Measurements from ENCODE around the gene SLC30A4. TPM values are rescaled to one million over a fixed set of nuclear protein-coding genes. Genes with fewer than 3 reads are reported as not detected.
A peak's percentile ranks its signal among the peaks of the same experiment; 100 is the strongest.

SLC30A4 gene
- total and polyA plus RNA-seq, 2 experiments from 2014 or later, result 6.4 to 6.5 TPM

DNA sequence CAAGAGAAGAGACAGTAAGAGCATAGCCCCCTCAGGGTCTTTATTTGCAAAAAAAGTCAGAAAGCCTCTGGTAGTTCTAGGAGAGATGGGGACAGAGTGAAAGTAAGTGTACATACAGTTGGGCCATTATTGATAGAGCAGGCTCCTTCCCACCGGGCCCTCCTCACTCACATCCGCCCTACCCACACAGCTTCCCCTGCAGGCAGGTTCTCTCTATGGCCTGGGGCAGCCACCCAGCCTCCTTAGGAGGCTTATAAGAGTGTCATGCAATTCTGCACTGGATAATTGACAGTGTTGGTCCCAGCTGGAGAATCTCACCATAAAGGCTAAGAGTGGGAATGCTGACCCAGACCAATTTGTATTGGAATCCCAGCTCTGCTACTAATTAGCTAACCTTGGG is 49.5 kb downstream of the SLC30A4 start:
- no peak for DNase-seq
- no peak for TF ChIP-seq EZH2 (IDR thresholded peaks at IDR 0.05; ENCODE audit: insufficient read depth, poor library complexity, severe bottlenecking)
- TF ChIP-seq EZH2phosphoT487 (IDR thresholded peaks at IDR 0.05; ENCODE audit: insufficient read depth, low read depth), result no peak
- Histone ChIP-seq H3K4me3 (no peak overlapping the region), H3K27ac (no peak overlapping the region), H3K27me3 (replicated peaks; ENCODE audit: insufficient read depth) (no peaks in the 10 kb centered on the region), H3K4me1 (ENCODE audit: insufficient read depth) (no peaks in the 10 kb centered on the region), H3K9me2 (ENCODE audit: insufficient read depth) (no peaks in the 10 kb centered on the region), H4K20me1 (ENCODE audit: insufficient read depth) (no peaks in the 10 kb centered on the region), H3K79me2 (ENCODE audit: insufficient read depth) (no peaks in the 10 kb centered on the region), H3K4me2 (ENCODE audit: unreplicated experiment) (no peak overlapping the region), H3K36me3 (ENCODE audit: low read depth) (no peaks in the 10 kb centered on the region), H3K9me3 (ENCODE audit: low read depth) (no peaks in the 10 kb centered on the region), H3K9ac (no peak overlapping the region), H3F3A (ENCODE audit: insufficient read depth) (no peaks in the 10 kb centered on the region), H2AFZ (no peak overlapping the region)
- 50 to 55% methylated on average over 2 of the region's 2 CpGs for WGBS, 2 experiments (ENCODE audit: low coverage in 1 of 2, low lambda C conversion rate in 2 of 2, missing lambda C conversion rate in 2 of 2)
- in situ Hi-C loops (cut with MboI), result no loop called here

DNA sequence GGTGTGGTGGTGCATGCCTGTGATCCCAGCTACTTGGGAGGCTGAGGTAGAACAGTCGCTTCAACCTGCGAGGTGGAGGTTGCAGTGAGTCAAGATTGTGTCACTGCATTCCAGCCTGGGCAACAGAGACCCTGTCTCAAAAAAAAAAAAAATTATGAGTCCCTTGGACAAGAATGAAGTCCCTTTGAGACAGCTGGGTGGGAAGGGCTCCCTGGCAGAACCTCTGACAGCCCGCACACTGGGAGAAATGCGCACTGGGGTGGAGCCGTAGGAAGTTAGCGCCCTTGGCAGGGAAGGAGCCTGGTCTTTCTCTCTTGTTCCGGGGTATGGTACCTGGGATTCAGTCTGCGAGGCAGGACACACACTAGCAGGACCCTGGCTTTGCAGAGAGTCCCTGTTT is 51.4 kb downstream of the SLC30A4 start:
- H3K36me3 ChIP-seq (ENCODE audit: low read depth), result no peaks in the 10 kb centered on the region
- H3K79me2 ChIP-seq (ENCODE audit: insufficient read depth), result no peaks in the 10 kb centered on the region
- in situ Hi-C loops (cut with MboI), result no loop called here
- H3K9me2 ChIP-seq (ENCODE audit: insufficient read depth), result no peaks in the 10 kb centered on the region
- no peaks in the 10 kb centered on the region for H3F3A ChIP-seq (ENCODE audit: insufficient read depth)
- no peak overlapping the region for H3K9ac ChIP-seq
- no peak overlapping the region for H3K27ac ChIP-seq
- no peak overlapping the region for H3K4me3 ChIP-seq
- DNase-seq, result no peak
- H3K9me3 ChIP-seq (ENCODE audit: low read depth), result no peaks in the 10 kb centered on the region
- TF ChIP-seq EZH2phosphoT487 (IDR thresholded peaks at IDR 0.05; ENCODE audit: insufficient read depth, low read depth) (no peak), EZH2 (IDR thresholded peaks at IDR 0.05; ENCODE audit: insufficient read depth, poor library complexity, severe bottlenecking) (no peak)
- no peaks in the 10 kb centered on the region for H3K4me1 ChIP-seq (ENCODE audit: insufficient read depth)
- no peaks in the 10 kb centered on the region for H3K27me3 ChIP-seq (replicated peaks; ENCODE audit: insufficient read depth)
- no peak overlapping the region for H3K4me2 ChIP-seq (ENCODE audit: unreplicated experiment)
- WGBS, 2 experiments (ENCODE audit: low coverage in 1 of 2, low lambda C conversion rate in 2 of 2, missing lambda C conversion rate in 2 of 2), result 56 to 59% methylated on average over 8 of the region's 8 CpGs
- no peak overlapping the region for H2AFZ ChIP-seq
- no peaks in the 10 kb centered on the region for H4K20me1 ChIP-seq (ENCODE audit: insufficient read depth)

GRCh38 chr15:45469441-45469840 is 53.1 kb downstream of the SLC30A4 start:
- in situ Hi-C loops (cut with MboI), result no loop called here

DNA sequence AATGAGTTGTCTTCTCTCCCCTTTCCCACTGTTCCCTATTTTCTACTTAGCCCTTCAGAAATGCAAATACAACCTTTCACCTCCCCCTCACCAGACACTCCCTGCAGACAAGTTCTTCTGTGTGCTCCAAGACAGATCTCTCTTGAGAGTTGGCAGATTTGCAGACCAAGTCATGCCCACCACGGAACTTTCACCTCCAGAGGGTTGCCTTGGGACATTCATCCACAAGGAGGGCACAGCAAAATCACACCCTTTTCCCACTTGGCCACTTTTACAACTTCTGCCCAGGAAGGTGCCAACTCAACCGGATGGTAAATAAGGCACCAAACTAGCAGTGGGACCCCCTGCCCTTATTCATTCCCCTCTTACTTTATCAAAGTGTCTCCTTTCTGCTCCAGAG is 53.5 kb downstream of the SLC30A4 start:
- no peaks in the 10 kb centered on the region for H4K20me1 ChIP-seq (ENCODE audit: insufficient read depth)
- WGBS, 2 experiments (ENCODE audit: low coverage in 1 of 2, low lambda C conversion rate in 2 of 2, missing lambda C conversion rate in 2 of 2), result 13 to 31% methylated on average over 2 of the region's 2 CpGs
- no peak overlapping the region for H3K4me3 ChIP-seq
- H3K79me2 ChIP-seq (ENCODE audit: insufficient read depth), result no peaks in the 10 kb centered on the region
- no peak overlapping the region for H3K27ac ChIP-seq
- H2AFZ ChIP-seq, result no peak overlapping the region
- H3K9ac ChIP-seq, result no peak overlapping the region
- H3K27me3 ChIP-seq (replicated peaks; ENCODE audit: insufficient read depth), result no peaks in the 10 kb centered on the region
- no peak for DNase-seq
- no peaks in the 10 kb centered on the region for H3K36me3 ChIP-seq (ENCODE audit: low read depth)
- no peaks in the 10 kb centered on the region for H3K9me2 ChIP-seq (ENCODE audit: insufficient read depth)
- no peaks in the 10 kb centered on the region for H3K9me3 ChIP-seq (ENCODE audit: low read depth)
- in situ Hi-C loops (cut with MboI), result no loop called here
- no peaks in the 10 kb centered on the region for H3K4me1 ChIP-seq (ENCODE audit: insufficient read depth)
- TF ChIP-seq EZH2phosphoT487 (IDR thresholded peaks at IDR 0.05; ENCODE audit: insufficient read depth, low read depth), result no peak
- TF ChIP-seq EZH2 (IDR thresholded peaks at IDR 0.05; ENCODE audit: insufficient read depth, poor library complexity, severe bottlenecking), result no peak
- H3K4me2 ChIP-seq (ENCODE audit: unreplicated experiment), result no peak overlapping the region
- no peaks in the 10 kb centered on the region for H3F3A ChIP-seq (ENCODE audit: insufficient read depth)

More at GRCh38 chr15:45469441-45469840, 53.1 kb downstream of the SLC30A4 start:
- Histone ChIP-seq H3K4me2 (ENCODE audit: unreplicated experiment) (no peak overlapping the region), H3K4me3 (no peak overlapping the region), H3K27me3 (replicated peaks; ENCODE audit: insufficient read depth) (no peaks in the 10 kb centered on the region), H3K27ac (no peak overlapping the region), H3K9me2 (ENCODE audit: insufficient read depth) (no peaks in the 10 kb centered on the region), H4K20me1 (ENCODE audit: insufficient read depth) (no peaks in the 10 kb centered on the region), H3K4me1 (ENCODE audit: insufficient read depth) (no peaks in the 10 kb centered on the region), H3K9ac (no peak overlapping the region), H3F3A (ENCODE audit: insufficient read depth) (no peaks in the 10 kb centered on the region), H3K9me3 (ENCODE audit: low read depth) (no peaks in the 10 kb centered on the region), H2AFZ (no peak overlapping the region), H3K36me3 (ENCODE audit: low read depth) (no peaks in the 10 kb centered on the region), H3K79me2 (ENCODE audit: insufficient read depth) (no peaks in the 10 kb centered on the region)
- no peak for DNase-seq
- 61 to 63% methylated on average over 7 of the region's 7 CpGs for WGBS, 2 experiments (ENCODE audit: low coverage in 1 of 2, low lambda C conversion rate in 2 of 2, missing lambda C conversion rate in 2 of 2)
- TF ChIP-seq EZH2 (IDR thresholded peaks at IDR 0.05; ENCODE audit: insufficient read depth, poor library complexity, severe bottlenecking) (no peak), EZH2phosphoT487 (IDR thresholded peaks at IDR 0.05; ENCODE audit: insufficient read depth, low read depth) (no peak)

DNA sequence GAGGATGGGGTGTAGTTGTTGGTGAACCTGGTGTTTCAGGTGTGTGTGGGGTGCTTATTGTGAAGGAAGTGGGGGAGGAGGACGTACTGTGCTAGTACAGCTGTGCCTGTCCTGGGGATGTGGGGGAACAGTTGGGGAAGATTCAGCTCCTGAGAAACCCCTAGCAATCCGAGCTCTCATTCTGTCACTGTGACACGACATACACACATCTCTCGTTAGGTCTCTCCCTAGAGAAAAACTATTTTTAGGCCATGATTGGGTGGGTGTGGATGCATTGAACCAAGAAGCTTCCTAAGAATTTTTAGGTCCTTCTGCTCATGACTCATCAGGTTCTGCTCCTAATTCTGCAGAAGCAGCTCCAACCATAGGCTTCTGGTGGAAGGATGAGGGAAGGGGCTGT is 54.3 kb downstream of the SLC30A4 start:
- in situ Hi-C loops (cut with MboI), result no loop called here
- 49 to 59% methylated on average over 4 of the region's 4 CpGs for WGBS, 2 experiments (ENCODE audit: low coverage in 1 of 2, low lambda C conversion rate in 2 of 2, missing lambda C conversion rate in 2 of 2)
- no peak overlapping the region for H2AFZ ChIP-seq
- H3K79me2 ChIP-seq (ENCODE audit: insufficient read depth), result no peaks in the 10 kb centered on the region
- no peaks in the 10 kb centered on the region for H3K36me3 ChIP-seq (ENCODE audit: low read depth)
- H3K9ac ChIP-seq, result no peak overlapping the region
- peak; percentile 10 for DNase-seq
- H3K9me3 ChIP-seq (ENCODE audit: low read depth), result no peaks in the 10 kb centered on the region
- no peaks in the 10 kb centered on the region for H3K27me3 ChIP-seq (replicated peaks; ENCODE audit: insufficient read depth)
- H3K4me3 ChIP-seq, result no peak overlapping the region
- H3K4me2 ChIP-seq (ENCODE audit: unreplicated experiment), result no peak overlapping the region
- no peak overlapping the region for H3K27ac ChIP-seq
- H3K9me2 ChIP-seq (ENCODE audit: insufficient read depth), result no peaks in the 10 kb centered on the region
- no peaks in the 10 kb centered on the region for H3F3A ChIP-seq (ENCODE audit: insufficient read depth)
- no peaks in the 10 kb centered on the region for H3K4me1 ChIP-seq (ENCODE audit: insufficient read depth)
- no peaks in the 10 kb centered on the region for H4K20me1 ChIP-seq (ENCODE audit: insufficient read depth)
- no peak for TF ChIP-seq EZH2 (IDR thresholded peaks at IDR 0.05; ENCODE audit: insufficient read depth, poor library complexity, severe bottlenecking)
- no peak for TF ChIP-seq EZH2phosphoT487 (IDR thresholded peaks at IDR 0.05; ENCODE audit: insufficient read depth, low read depth)
